Lower leg skin (tissue), 4 donors: Measurements from ENCODE around the gene FAM107B. TPM values are rescaled to one million over a fixed set of nuclear protein-coding genes. Genes with fewer than 3 reads are reported as not detected.

ENCODE experiments used
- DNase-seq, 2 donors: peaks; one replicate each; pipeline ENCODE4 v3.0.0-alpha.2; 2019; ENCODE audit warnings: low spot score in 2 of 2
- H3K4me3 ChIP-seq: fragments of 200-600 bp; sonication (generic); 2 replicates; pipeline ENCODE4 v1.5.1; 2017; ENCODE audit warnings: mild to moderate bottlenecking, low read depth; ENCODE audit not compliant: poor library complexity, severe bottlenecking
- CTCF ChIP-seq, 3 donors: fragments of 450-650 bp; IDR thresholded peaks; one replicate each; pipeline ENCODE4 v1.5.1; 2016; ENCODE audit warnings: antibody characterized with exemption in 3 of 3, mild to moderate bottlenecking in 3 of 3, moderate library complexity in 2 of 3
- POLR2A ChIP-seq, 2 donors: fragments of 450-650 bp; IDR thresholded peaks; one replicate each; pipeline ENCODE4 v1.6.1; 2016 to 2017; ENCODE audit warnings: antibody characterized with exemption in 2 of 2, mild to moderate bottlenecking in 1 of 2, moderate library complexity in 1 of 2
- WGBS, 2 donors: methylation state at CpG; one replicate each; pipeline ENCODE4 v1.1.5; 2018; 5-methylcytosine and 5-hydroxymethylcytosine counted together
- intact Hi-C: fragments of 100-400 bp; cut with DNase I; formaldehyde crosslinking; loops from one replicate; pipeline ENCODE4 v1.15.0; 2023; ENCODE audit warnings: low total_unique reads
- total RNA-seq, 4 donors: library from RNA; depleted of rRNA; stranded (reverse); fragments of >200 nt; gene quantifications; one replicate each; pipeline ENCODE4 v1.1.0, GENCODE V29; 2016

Gene FAM107B
- total RNA-seq: 10 to 100 TPM; 28.3 to 52.7 (median 31.0) TPM

- no peak for TF ChIP-seq POLR2A (IDR thresholded peaks at IDR 0.05)
- no peak for TF ChIP-seq CTCF (IDR thresholded peaks at IDR 0.05)
- no peak for DNase-seq
- H3K4me3 ChIP-seq: no peak within 1 kb of the TSS
- 87 to 89% methylated on average over 8 of the region's 8 CpGs for WGBS, 2 donors
- intact Hi-C loops: no loop called here
Observed at GRCh38 chr10:14774797-14775196, at the start of gene FAM107B. Gene FAM107B, minus strand, starts transcription at chr10:14774897. Its CDS starts 234 bp downstream, at chr10:14774663.

GRCh38 chr10:14823966-14824365, 49.3 kb upstream of the FAM107B start:
- WGBS, 2 donors: 65 to 94% methylated on average over 3 of the region's 3 CpGs
- TF ChIP-seq CTCF (IDR thresholded peaks at IDR 0.05) (no peak), POLR2A (IDR thresholded peaks at IDR 0.05) (no peak)
- intact Hi-C loops: loop anchor here (5.0 to 10.0 kb wide), 2 partner anchors 329 to 572 kb away; no protein-coding TSS in a partner anchor
- H3K4me3 ChIP-seq: no peak overlapping the region
- no peak for DNase-seq

GRCh38 chr10:14822879-14823755, 48.4 kb upstream of the FAM107B start:
- TF ChIP-seq POLR2A (IDR thresholded peaks at IDR 0.05) (no peak), CTCF (IDR thresholded peaks at IDR 0.05) (no peak)
- no peak overlapping the region for H3K4me3 ChIP-seq
- 36 to 38% methylated on average over 3 of the region's 3 CpGs for WGBS, 2 donors
- no peak for DNase-seq
- intact Hi-C loops: loop anchor here (5.0 to 10.0 kb wide), 2 partner anchors 328 to 571 kb away; no protein-coding TSS in a partner anchor

DNA sequence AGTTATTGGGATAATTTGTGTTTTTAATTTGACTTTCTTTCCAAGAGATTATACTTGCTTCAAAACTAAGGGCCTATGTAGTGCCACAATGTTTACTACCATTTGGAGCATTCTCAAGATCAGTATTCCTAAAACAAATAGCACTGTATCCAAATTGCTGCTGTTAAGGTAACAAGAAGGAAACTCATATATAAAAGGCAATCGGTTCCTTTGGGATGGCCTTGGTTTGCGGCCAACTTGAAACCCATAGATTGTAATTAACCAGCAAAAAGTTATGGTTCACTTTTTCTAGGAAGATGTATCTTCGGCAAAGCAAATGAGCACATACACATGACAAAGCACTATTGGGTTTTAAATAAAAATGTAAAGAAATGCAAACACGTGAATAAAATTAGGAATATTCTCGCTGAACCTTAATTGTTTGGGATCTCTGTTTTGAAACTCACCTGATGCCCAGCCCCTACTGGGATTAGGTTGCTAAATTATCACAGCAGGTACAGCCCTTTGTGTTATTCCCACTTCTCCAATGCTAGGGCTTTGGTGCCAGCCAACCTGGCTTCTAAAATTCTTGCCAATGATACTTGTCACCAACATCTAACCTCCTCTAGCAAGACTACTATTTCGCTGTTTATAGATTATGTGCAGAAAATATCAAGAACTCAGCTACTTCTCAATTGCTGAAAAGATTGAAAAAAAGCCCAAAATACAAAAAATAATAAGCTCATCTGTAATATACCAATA, 47.1 kb upstream of the FAM107B start:
- no peak for DNase-seq
- no peak overlapping the region for H3K4me3 ChIP-seq
- intact Hi-C loops: loop anchor here (5.0 to 10.0 kb wide), 2 partner anchors 327 to 570 kb away; no protein-coding TSS in a partner anchor
- no peak for TF ChIP-seq CTCF (IDR thresholded peaks at IDR 0.05)
- TF ChIP-seq POLR2A (IDR thresholded peaks at IDR 0.05): no peak
- WGBS, 2 donors: 80 to 83% methylated on average over 6 of the region's 6 CpGs

DNA sequence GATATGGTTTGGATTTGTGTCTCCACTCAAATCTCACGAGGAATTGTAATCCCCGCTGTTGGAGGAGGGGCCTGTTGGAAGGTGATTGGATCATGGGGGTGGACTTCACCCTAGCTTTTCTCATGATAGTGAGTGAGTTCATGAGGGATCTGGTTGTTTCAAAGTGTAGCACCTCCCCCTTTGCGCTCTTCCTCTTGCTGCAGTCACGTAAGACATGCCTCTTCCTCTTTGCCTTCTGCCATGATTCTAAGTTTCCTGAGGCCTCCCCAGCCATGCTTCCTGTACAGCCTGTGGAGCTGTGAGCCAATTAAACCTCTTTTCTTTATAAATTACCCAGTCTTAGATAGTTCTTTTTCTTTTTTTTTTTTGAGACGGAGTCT, 46.1 kb upstream of the FAM107B start:
- no peak for DNase-seq
- H3K4me3 ChIP-seq: no peak overlapping the region
- no peak for TF ChIP-seq CTCF (IDR thresholded peaks at IDR 0.05)
- 91 to 95% methylated on average over 5 of the region's 5 CpGs for WGBS, 2 donors
- intact Hi-C loops: loop anchor here (5.0 to 10.0 kb wide), 2 partner anchors 326 to 568 kb away; no protein-coding TSS in a partner anchor
